Ascending aorta (tissue), 2 donors: Measurements from ENCODE around the gene DUSP23. TPM values are rescaled to one million over a fixed set of nuclear protein-coding genes. Genes with fewer than 3 reads are reported as not detected.
A peak's percentile ranks its signal among the peaks of the same experiment; 100 is the strongest.

Experiments used
- DNase-seq, 2 donors: peaks; one replicate each; pipeline ENCODE4 v3.0.0-alpha.2; 2019; ENCODE audit warnings: low spot score in 2 of 2
- H3K27ac ChIP-seq, 2 donors: fragments of 200-600 bp; sonication (generic); one replicate each; pipeline ENCODE4 v1.5.1; 2016 to 2017; ENCODE audit warnings: mild to moderate bottlenecking in 1 of 2
- H3K27me3 ChIP-seq: fragments of 200-600 bp; sonication (generic); one replicate; pipeline ENCODE4 v1.5.1; 2017
- H3K36me3 ChIP-seq, 2 donors: fragments of 200-600 bp; sonication (generic); one replicate each; pipeline ENCODE4 v1.5.1; 2016
- H3K4me1 ChIP-seq, 2 donors: fragments of 200-600 bp; sonication (generic); one replicate each; pipeline ENCODE4 v1.5.1; 2016 to 2017; ENCODE audit warnings: mild to moderate bottlenecking in 1 of 2
- H3K4me3 ChIP-seq, 2 donors: fragments of 200-600 bp; sonication (generic); one replicate each; pipeline ENCODE4 v1.5.1; 2016 to 2017; ENCODE audit warnings: mild to moderate bottlenecking in 1 of 2
- H3K9me3 ChIP-seq, 2 donors: fragments of 200-600 bp; sonication (generic); one replicate each; pipeline ENCODE4 v1.5.1; 2016
- intact Hi-C: fragments of 100-400 bp; cut with DNase I; formaldehyde crosslinking; loops from one replicate; pipeline ENCODE4 v1.15.1; 2023
- total RNA-seq: library from RNA; depleted of rRNA; stranded (reverse); fragments of >200 nt; gene quantifications from one replicate; pipeline ENCODE4 v1.1.0, GENCODE V29; 2016
- TF ChIP-seq, protein P1 (sequence below), 3 experiments: fragments of 200-600 bp in 2 of 3; fragments of 450-650 bp in 1 of 3; sonication (generic) in 2 of 3; IDR thresholded peaks; one replicate each; pipeline ENCODE4 v1.5.1; 2016 to 2019; ENCODE audit warnings: antibody characterized with exemption in 3 of 3, mild to moderate bottlenecking in 1 of 3, moderate library complexity in 1 of 3

The DUSP23 gene
- total RNA-seq = 549 TPM

DNA sequence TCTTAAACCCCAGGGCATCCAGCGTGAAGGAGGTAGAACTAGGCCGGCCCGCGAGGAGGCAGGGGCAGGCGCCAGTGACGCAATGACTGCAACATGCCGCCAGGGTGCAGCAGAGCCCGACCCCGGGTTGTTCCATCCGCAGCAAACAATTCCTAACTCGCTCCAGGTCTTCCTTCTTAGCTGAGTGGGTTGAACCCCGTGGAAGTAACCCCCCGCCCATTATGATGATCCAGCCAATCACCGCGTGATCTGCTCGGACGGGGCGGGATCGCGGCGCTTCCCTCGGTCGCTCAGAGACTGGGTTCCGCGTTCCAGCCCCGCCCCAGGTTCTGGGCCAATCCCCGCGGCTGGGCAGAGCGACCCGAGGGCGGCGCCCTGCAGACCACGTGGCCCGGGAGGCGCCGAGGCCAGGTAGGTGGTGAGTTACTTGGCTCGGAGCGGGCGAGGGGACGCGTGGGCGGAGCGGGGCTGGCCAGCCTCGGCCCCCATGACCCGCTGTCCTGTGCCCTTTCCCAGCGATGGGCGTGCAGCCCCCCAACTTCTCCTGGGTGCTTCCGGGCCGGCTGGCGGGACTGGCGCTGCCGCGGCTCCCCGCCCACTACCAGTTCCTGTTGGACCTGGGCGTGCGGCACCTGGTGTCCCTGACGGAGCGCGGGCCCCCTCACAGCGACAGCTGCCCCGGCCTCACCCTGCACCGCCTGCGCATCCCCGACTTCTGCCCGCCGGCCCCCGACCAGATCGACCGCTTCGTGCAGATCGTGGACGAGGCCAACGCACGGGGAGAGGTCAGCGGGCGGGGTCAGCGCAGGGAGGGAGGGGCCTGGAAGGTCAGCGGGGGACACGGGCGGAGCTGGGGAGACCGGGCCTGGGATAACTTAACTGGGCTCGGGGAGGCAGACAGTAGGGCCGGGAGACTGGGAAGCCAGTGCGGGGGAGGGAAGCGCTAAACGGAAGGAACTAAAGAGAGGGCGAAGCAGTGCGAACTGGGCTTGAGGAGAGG, at the start of gene DUSP23:
Gene DUSP23, plus strand, starts transcription at position 380 of the 1,000 bp plus-strand sequence. Its CDS starts 139 bp downstream, at position 519.
- H3K4me1 ChIP-seq = peaks cover 3 to 14% of the 10 kb centered on the region in 2 donors
- DNase-seq = peak; percentile 90 to 99
- TF ChIP-seq, protein P1, sequence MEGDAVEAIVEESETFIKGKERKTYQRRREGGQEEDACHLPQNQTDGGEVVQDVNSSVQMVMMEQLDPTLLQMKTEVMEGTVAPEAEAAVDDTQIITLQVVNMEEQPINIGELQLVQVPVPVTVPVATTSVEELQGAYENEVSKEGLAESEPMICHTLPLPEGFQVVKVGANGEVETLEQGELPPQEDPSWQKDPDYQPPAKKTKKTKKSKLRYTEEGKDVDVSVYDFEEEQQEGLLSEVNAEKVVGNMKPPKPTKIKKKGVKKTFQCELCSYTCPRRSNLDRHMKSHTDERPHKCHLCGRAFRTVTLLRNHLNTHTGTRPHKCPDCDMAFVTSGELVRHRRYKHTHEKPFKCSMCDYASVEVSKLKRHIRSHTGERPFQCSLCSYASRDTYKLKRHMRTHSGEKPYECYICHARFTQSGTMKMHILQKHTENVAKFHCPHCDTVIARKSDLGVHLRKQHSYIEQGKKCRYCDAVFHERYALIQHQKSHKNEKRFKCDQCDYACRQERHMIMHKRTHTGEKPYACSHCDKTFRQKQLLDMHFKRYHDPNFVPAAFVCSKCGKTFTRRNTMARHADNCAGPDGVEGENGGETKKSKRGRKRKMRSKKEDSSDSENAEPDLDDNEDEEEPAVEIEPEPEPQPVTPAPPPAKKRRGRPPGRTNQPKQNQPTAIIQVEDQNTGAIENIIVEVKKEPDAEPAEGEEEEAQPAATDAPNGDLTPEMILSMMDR (IDR thresholded peaks at IDR 0.05) = peak; percentile 92 to 95 (median 93)
- intact Hi-C loops = loop anchor here (1.0 to 10.0 kb wide), 8 partner anchors 74 to 504 kb away; partner anchors contain the start of genes CFAP45, IGSF9, PEX19 and TAGLN2
- H3K9me3 ChIP-seq = no peaks in the 10 kb centered on the region
- peak within 1 kb of the TSS; percentile 73 to 79 for H3K27ac ChIP-seq
- no peaks in the 10 kb centered on the region for H3K36me3 ChIP-seq
- peak within 1 kb of the TSS; percentile 73 to 94 for H3K4me3 ChIP-seq
- H3K27me3 ChIP-seq = no peaks in the 10 kb centered on the region

DNA sequence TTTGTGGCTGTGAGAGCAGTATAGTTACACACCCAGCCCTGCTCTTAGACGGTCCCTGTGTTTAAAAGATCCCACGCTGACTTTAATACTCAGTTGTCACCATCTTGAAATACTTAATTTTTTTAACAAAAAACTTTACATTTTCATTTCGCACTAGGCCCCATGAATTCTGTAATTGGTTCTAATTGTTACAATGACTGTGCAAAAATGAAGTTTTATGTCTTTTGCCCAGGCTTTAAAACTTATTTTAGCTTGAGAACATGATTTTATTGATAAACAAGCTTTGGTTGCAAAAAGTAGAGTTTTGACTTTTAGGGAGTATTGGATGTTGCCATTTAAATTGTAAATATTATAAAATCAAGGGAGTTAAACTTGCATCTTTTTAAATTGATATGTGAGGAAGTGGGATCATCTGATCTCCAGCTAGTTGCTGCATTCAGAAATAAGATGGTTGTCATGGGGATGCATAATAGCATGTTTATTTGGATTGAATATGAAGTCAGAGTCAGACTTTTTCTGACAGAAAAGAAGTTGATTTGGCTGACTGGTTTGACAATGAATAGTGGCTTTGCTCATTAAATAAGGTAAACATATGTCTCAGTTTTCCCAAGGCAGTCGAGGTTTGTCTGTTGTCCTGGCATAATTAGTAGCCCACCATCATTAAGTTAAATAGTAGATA, 43.4 kb upstream of the DUSP23 start:
- no peak overlapping the region for H3K4me3 ChIP-seq
- TF ChIP-seq, protein P1 (IDR thresholded peaks at IDR 0.05) = no peak
- no peaks in the 10 kb centered on the region for H3K4me1 ChIP-seq
- H3K27ac ChIP-seq = no peak overlapping the region
- DNase-seq = no peak
- no peaks in the 10 kb centered on the region for H3K36me3 ChIP-seq
- H3K27me3 ChIP-seq = no peaks in the 10 kb centered on the region
- intact Hi-C loops = no loop called here
- H3K9me3 ChIP-seq = no peaks in the 10 kb centered on the region

DNA sequence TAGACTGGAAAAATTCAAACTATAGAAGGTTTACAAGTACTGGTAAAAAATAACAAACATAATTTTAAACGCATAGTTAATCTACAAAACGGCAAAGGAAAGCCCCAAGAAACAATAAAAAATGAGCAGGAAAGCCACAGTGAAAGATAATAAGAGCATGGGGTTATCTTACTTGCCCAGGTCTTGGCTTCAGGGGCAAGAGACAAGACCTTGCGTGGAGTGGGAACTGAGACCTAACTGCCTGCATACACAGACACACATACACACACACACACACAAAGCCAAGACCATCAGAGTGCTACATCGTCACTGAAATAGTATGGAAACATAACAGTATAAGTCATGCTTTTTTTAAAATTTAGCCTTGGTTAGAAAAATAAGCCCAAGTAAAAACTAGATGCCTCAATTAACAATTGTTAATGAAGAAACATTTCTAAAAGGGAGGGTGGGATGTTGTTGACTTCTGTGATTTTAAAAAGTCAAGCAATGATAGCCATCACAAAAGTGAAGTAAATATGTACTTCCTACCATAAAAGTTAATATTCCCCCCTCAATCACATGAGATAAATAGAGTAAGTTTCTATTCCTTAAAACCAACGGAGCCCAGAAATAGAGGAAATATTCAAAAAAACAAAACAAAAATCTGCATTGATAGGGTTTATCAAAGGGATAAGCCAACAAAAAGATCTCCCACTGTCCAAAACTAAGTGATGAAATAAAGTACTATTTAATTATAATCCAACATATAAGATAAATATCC, 36.9 kb upstream of the DUSP23 start:
- Histone ChIP-seq H3K9me3 (no peaks in the 10 kb centered on the region), H3K36me3 (no peaks in the 10 kb centered on the region), H3K27ac (no peak overlapping the region), H3K4me3 (no peak overlapping the region), H3K4me1 (no peaks in the 10 kb centered on the region), H3K27me3 (no peaks in the 10 kb centered on the region)
- intact Hi-C loops = no loop called here
- DNase-seq = no peak
- TF ChIP-seq, protein P1 (IDR thresholded peaks at IDR 0.05) = no peak

DNA sequence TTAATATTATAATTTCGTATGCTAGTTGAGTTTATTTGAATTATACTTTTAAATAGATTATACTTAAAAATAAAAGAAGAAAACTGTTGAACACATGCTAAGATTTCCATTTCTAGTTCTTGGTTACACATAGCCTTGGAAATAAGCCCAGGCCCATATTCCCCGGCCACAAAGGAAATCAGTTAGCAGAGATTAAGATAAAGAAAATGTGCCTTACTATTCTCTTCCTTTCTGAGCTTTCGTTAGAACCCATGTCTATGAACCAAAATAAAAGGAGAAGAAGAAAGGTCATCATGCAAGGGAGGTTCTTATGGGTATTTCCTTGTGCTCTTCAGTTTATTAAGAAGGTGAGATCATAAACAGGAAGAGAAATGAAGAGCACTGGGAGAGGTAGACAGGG, 34.1 kb upstream of the DUSP23 start:
- no peaks in the 10 kb centered on the region for H3K36me3 ChIP-seq
- intact Hi-C loops = no loop called here
- no peak for DNase-seq
- no peaks in the 10 kb centered on the region for H3K4me1 ChIP-seq
- H3K4me3 ChIP-seq = no peak overlapping the region
- H3K27me3 ChIP-seq = no peaks in the 10 kb centered on the region
- H3K27ac ChIP-seq = no peak overlapping the region
- no peaks in the 10 kb centered on the region for H3K9me3 ChIP-seq
- TF ChIP-seq, protein P1 (IDR thresholded peaks at IDR 0.05) = no peak

DNA sequence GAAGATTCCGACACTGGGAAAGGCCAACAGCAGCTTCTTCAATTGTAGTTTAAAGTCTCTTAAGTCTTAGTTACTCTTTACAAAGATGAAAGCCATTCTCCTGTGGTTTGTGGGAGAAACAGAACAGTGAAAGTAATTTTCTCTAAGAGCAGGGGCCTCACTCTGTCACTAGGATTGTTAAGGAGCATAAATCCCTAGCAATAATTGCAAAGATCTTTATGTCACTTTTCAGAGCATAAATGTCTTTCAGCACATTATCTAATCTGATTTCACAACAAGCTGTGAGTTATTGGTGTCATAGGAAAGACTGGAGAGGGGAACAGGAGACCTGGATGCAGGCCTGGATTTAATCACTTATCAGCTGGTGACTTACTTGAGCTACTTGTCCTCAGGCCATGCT, 32.4 kb upstream of the DUSP23 start:
- Histone ChIP-seq H3K9me3 (no peaks in the 10 kb centered on the region), H3K4me3 (no peak overlapping the region), H3K27ac (no peak overlapping the region), H3K4me1 (no peaks in the 10 kb centered on the region), H3K36me3 (no peaks in the 10 kb centered on the region), H3K27me3 (no peaks in the 10 kb centered on the region)
- TF ChIP-seq, protein P1 (IDR thresholded peaks at IDR 0.05) = no peak
- no peak for DNase-seq
- intact Hi-C loops = no loop called here
